ENCODE measurements around the gene SLFN5.
A peak's percentile ranks its signal among the peaks of the same experiment; 100 is the strongest.

The SLFN5 gene

DNA sequence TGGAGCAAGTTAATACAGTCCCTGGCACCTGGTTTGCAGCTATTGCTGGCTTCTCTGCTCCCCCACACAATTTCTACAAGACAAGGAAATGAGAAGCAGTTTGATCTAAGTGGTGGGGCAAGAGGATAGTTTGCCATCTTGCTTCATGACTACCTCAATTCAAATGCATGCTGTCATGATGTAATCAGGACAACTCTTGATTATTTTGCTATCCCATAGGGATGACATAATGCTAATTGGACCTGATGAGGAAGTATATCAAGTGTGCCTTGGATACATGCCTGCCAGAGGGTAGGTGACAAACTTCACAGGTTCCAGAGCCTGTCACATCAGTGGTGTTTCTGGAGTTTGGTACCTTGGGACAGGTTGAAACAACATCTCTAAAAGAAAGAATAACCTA lies 40.9 kb downstream of the SLFN5 start:
- no peak for DNase-seq (ENCODE audit: low read depth)
- TF ChIP-seq, protein P1, sequence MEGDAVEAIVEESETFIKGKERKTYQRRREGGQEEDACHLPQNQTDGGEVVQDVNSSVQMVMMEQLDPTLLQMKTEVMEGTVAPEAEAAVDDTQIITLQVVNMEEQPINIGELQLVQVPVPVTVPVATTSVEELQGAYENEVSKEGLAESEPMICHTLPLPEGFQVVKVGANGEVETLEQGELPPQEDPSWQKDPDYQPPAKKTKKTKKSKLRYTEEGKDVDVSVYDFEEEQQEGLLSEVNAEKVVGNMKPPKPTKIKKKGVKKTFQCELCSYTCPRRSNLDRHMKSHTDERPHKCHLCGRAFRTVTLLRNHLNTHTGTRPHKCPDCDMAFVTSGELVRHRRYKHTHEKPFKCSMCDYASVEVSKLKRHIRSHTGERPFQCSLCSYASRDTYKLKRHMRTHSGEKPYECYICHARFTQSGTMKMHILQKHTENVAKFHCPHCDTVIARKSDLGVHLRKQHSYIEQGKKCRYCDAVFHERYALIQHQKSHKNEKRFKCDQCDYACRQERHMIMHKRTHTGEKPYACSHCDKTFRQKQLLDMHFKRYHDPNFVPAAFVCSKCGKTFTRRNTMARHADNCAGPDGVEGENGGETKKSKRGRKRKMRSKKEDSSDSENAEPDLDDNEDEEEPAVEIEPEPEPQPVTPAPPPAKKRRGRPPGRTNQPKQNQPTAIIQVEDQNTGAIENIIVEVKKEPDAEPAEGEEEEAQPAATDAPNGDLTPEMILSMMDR (conservative IDR thresholded peaks at IDR 0.05; ENCODE audit: control insufficient read depth, insufficient read depth, low read depth, low read length) = no peak

DNA sequence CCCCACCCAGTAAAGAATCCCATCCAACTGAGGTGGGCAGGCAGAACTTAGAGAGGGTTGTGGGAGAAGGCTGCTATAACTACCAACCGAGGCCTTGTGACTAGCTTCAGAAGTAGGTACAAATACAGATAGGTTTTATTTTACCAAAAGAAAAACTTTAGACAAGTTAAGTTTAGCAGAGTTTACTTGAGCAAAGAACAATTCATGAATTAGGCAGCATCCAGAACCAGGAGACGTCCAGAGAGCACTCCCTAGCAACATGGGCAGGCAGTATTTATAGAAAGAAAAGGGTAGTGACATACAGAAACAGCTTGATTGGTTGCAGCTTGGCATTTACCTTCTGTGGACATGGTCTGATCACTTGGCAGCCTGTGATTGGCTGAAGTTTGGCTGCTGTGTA lies 42.1 kb downstream of the SLFN5 start:
- no peak overlapping the region for H3K4me3 ChIP-seq (ENCODE audit: control insufficient read depth, low read depth, low read length)
- TF ChIP-seq, protein P1 (conservative IDR thresholded peaks at IDR 0.05; ENCODE audit: control insufficient read depth, insufficient read depth, low read depth, low read length) = no peak
- DNase-seq (ENCODE audit: low read depth) = no peak

More for the DNA sequence above, 40.9 kb downstream of the SLFN5 start:
- no peak overlapping the region for H3K4me3 ChIP-seq (ENCODE audit: control insufficient read depth, low read depth, low read length)

DNA sequence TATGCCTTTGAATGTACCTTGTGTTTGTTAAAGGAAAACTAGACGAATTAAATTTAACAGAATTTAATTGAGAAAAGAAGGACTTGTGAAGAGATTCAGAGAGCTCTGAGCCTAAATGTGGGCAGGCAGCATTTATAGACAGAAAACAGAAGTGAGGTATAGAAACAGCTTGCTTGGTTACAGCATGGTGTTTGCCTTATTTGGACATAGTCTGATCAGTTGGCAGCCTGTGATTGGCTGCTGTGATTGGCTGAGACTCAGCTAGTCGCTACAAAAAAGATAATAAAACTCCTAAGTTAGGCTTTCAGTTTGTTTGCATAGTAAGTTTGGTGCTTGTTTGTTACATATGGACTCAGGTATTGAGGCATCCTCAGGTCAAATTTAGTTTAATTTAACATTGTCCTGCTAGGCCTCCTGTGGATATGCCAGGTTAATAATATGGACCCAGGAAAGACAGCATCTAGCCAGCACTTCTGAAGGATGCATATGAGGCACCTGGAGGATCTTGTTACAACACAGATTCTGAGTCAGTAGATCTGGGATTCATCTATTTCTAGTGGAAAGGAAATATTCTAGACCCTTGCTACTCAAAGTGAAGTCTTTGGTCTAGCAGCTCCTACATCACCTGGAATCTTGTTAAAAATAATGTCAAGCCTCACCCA lies 43.4 kb downstream of the SLFN5 start:
- DNase-seq (ENCODE audit: low read depth) = no peak
- TF ChIP-seq, protein P1 (conservative IDR thresholded peaks at IDR 0.05; ENCODE audit: control insufficient read depth, insufficient read depth, low read depth, low read length) = no peak
- H3K4me3 ChIP-seq (ENCODE audit: control insufficient read depth, low read depth, low read length) = no peak overlapping the region

DNA sequence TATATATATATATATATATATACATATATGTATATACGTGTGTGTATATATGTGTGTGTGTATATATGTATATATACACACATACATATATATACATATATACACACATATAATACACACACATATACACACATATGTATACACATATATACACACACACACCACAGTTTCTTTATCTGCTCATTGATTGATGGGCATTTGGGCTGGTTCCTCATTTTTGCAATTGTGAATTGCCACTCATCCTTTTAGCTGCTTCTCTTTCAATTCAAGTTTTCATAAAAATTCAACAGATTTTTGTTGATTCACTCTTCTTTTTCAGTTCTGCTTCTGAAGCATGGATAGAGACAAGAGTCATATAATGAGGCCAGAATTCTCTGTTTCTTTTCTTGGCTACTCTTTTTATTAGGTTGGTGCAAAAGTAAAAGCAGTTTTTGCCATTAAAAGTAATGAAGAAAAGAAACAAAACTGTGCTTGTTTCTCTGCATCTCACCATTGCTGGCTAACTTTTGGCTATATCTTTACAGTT lies 44.5 kb downstream of the SLFN5 start:
- no peak overlapping the region for H3K4me3 ChIP-seq (ENCODE audit: control insufficient read depth, low read depth, low read length)
- DNase-seq (ENCODE audit: low read depth) = no peak
- TF ChIP-seq, protein P1 (conservative IDR thresholded peaks at IDR 0.05; ENCODE audit: control insufficient read depth, insufficient read depth, low read depth, low read length) = no peak

DNA sequence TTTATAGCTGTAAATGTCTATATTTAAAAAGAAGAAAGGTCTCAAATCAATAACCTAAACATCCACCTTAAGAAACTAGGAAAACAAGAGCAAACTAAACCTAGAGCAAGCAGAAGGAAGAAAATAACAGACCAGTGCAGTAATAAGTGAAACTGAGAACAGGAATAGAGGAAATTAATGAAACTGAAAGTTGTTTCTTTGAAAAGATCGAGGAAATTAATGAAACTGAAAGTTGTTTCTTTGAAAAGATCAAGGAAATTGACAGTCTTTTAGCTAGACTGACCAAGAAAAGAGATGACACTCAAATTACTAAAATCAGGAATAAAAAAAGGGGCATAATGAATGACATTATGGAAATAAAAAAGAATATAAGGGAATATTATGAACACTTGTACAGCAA lies 46.4 kb downstream of the SLFN5 start:
- DNase-seq (ENCODE audit: low read depth) = no peak
- no peak overlapping the region for H3K4me3 ChIP-seq (ENCODE audit: control insufficient read depth, low read depth, low read length)
- TF ChIP-seq, protein P1 (conservative IDR thresholded peaks at IDR 0.05; ENCODE audit: control insufficient read depth, insufficient read depth, low read depth, low read length) = no peak

DNA sequence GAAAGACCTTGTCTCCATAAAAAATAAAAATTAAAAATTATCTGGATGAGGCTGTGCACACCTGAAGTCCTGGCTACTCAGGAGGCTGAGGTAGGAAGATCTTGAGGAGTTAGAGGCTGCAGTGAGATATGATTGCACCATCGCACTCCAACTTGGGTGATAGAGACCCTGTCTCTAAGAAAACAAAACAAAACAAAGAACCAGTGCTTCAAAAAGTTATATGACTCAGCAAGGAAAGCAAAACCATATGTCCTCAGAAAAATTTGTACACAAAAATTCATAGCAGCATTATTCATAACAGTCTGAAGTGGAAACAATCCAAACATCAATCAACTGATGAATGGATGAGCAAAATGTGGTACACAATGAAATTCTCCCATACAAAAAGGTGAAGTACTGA lies 48.9 kb downstream of the SLFN5 start:
- TF ChIP-seq, protein P1 (conservative IDR thresholded peaks at IDR 0.05; ENCODE audit: control insufficient read depth, insufficient read depth, low read depth, low read length) = no peak
- no peak overlapping the region for H3K4me3 ChIP-seq (ENCODE audit: control insufficient read depth, low read depth, low read length)
- DNase-seq (ENCODE audit: low read depth) = peak; percentile 88
